Tibial nerve (tissue), 3 donors: ENCODE measurements around the gene ARHGAP33.

Experiments used
- POLR2A ChIP-seq, 2 donors: fragments of 450-650 bp; IDR thresholded peaks; one replicate each; pipeline ENCODE4 v1.6.1; 2017; ENCODE audit warnings: antibody characterized with exemption in 2 of 2, mild to moderate bottlenecking in 2 of 2, moderate library complexity in 2 of 2
- TF ChIP-seq, protein P1 (sequence below), 5 experiments: fragments of 200-600 bp in 3 of 5; fragments of 450-650 bp in 2 of 5; sonication (generic) in 3 of 5; IDR thresholded peaks; one replicate each; pipeline ENCODE4 v1.5.1; 2016 to 2019; ENCODE audit warnings: antibody characterized with exemption in 5 of 5, mild to moderate bottlenecking in 3 of 5, moderate library complexity in 2 of 5

DNA sequence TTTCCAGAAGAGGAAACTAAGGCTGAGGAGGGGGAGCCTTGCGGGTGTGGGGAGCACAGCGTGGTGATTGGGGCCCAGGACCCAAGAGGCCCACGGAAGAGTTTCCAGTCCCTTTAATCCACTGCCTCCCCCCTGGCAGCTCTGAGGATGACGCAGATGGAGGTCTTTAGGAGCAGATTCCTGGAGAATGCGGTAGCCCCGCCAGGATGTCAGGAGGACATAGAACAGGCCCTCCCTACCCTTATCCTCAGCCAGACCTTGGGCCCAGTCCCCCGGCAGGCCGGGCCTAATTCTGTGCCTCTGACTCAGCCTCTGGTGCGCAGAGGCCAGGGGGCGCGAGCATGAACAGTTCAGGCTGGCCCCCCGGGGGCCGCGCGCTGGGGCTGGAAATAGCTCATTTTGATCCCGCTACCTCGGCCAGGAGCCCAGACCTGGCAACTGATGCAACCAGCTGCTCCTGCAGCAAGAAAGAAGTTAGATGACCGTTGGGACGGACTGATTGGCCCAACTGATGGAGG, 18.1 kb upstream of the ARHGAP33 start:
- TF ChIP-seq, protein P1, sequence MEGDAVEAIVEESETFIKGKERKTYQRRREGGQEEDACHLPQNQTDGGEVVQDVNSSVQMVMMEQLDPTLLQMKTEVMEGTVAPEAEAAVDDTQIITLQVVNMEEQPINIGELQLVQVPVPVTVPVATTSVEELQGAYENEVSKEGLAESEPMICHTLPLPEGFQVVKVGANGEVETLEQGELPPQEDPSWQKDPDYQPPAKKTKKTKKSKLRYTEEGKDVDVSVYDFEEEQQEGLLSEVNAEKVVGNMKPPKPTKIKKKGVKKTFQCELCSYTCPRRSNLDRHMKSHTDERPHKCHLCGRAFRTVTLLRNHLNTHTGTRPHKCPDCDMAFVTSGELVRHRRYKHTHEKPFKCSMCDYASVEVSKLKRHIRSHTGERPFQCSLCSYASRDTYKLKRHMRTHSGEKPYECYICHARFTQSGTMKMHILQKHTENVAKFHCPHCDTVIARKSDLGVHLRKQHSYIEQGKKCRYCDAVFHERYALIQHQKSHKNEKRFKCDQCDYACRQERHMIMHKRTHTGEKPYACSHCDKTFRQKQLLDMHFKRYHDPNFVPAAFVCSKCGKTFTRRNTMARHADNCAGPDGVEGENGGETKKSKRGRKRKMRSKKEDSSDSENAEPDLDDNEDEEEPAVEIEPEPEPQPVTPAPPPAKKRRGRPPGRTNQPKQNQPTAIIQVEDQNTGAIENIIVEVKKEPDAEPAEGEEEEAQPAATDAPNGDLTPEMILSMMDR (IDR thresholded peaks at IDR 0.05) = no peak
- TF ChIP-seq POLR2A (IDR thresholded peaks at IDR 0.05) = peak in 1 of 2 donors; percentile 1
